Endothelial cell of umbilical vein (primary cell): ENCODE results near the gene LAMTOR2. TPM values are rescaled to one million over a fixed set of nuclear protein-coding genes. Genes with fewer than 3 reads are reported as not detected.

Source experiments
- BruUV-seq: library from RNA; stranded (reverse); fragments of 400-500 nt; replicated peaks from 2 replicates; lab custom pipeline; 2021; lab: Mats Ljungman, UMichigan
- CTCF ChIA-PET: fragments of 300-600, 350-600 bp; sonication (Branson Sonifier 250); formaldehyde crosslinking; loops from one replicate; lab custom pipeline; 2021; ENCODE audit warnings: antibody characterized with exemption, inconsistent platforms; lab: Charles Lee
- POLR2A ChIA-PET: fragments of 300-600, 350-600 bp; sonication (Branson Sonifier 250); formaldehyde crosslinking; loops from one replicate; lab custom pipeline; 2021; ENCODE audit warnings: antibody characterized with exemption, inconsistent platforms; lab: Charles Lee
- DNase-seq: peaks from one replicate; pipeline ENCODE4 v3.0.0-alpha.2; 2011; ENCODE audit warnings: low read depth, low spot score
- FAIRE-seq: peaks from 2 replicates; lab custom pipeline; 2011; peaks lifted over from hg19 to GRCh38; lab: Jason Lieb, UNC
- H2AFZ ChIP-seq: 2 replicates; pipeline ENCODE4 v1.6.0; 2012; ENCODE audit warnings: low read depth, low read length, control low read depth, inconsistent platforms
- H3K27ac ChIP-seq: 2 replicates; pipeline ENCODE4 v1.5.1; 2011; ENCODE audit warnings: low read depth, mild to moderate bottlenecking, control low read depth, low read length, moderate library complexity; ENCODE audit not compliant: insufficient read depth
- H3K27me3 ChIP-seq, 2 experiments: 2 replicates each; pipeline versions ENCODE4 v1.6.0 to v1.6.1; 2011; ENCODE audit warnings: low read length in 2 of 2, mixed read lengths in 1 of 2; ENCODE audit not compliant: control insufficient read depth in 2 of 2, insufficient read depth in 2 of 2
- H3K36me3 ChIP-seq, 2 experiments: 2 replicates in 1 of 2; 3 replicates in 1 of 2; pipeline ENCODE4 v1.5.1; 2011; ENCODE audit warnings: low read length in 2 of 2, mild to moderate bottlenecking in 1 of 2, moderate library complexity in 1 of 2; ENCODE audit not compliant: control insufficient read depth in 2 of 2, insufficient read depth in 2 of 2; ENCODE audit errors: extremely low read depth in 1 of 2
- H3K4me1 ChIP-seq: 3 replicates; pipeline ENCODE4 v1.5.1; 2011; ENCODE audit warnings: mild to moderate bottlenecking, low read length; ENCODE audit not compliant: control insufficient read depth, insufficient read depth; ENCODE audit errors: extremely low read depth
- H3K4me2 ChIP-seq: 2 replicates; pipeline ENCODE4 v1.6.1; 2011; ENCODE audit warnings: low read length, control low read depth, mixed read lengths; ENCODE audit not compliant: insufficient read depth
- H3K4me3 ChIP-seq, 3 experiments: fragments of 200-600 bp in 1 of 3; sonication (generic), shearing (Covaris generic) in 1 of 3; replicated peaks in 1 of 3; 2 replicates each; pipeline ENCODE4 v1.5.1; 2011 to 2016; ENCODE audit warnings: control low read depth in 3 of 3, low read length in 3 of 3, mild to moderate bottlenecking in 2 of 3, inconsistent platforms in 1 of 3, low read depth in 1 of 3, moderate library complexity in 1 of 3; ENCODE audit not compliant: insufficient read depth in 1 of 3
- H3K79me2 ChIP-seq: 2 replicates; pipeline ENCODE4 v1.6.0; 2012; ENCODE audit warnings: low read length, inconsistent platforms; ENCODE audit not compliant: control insufficient read depth, insufficient read depth
- H3K9ac ChIP-seq: replicated peaks from 2 replicates; pipeline ENCODE3; 2011; ENCODE audit warnings: low read length, control low read depth; ENCODE audit not compliant: insufficient read depth; ENCODE audit errors: extremely low read depth
- H3K9me1 ChIP-seq: replicated peaks from 3 replicates; pipeline ENCODE4 v1.6.0; 2011; ENCODE audit warnings: mild to moderate bottlenecking, low read length; ENCODE audit not compliant: control insufficient read depth, insufficient read depth; ENCODE audit errors: extremely low read depth
- H3K9me3 ChIP-seq: replicated peaks from 2 replicates; pipeline ENCODE4 v1.5.1; 2012; ENCODE audit warnings: low read length, inconsistent platforms; ENCODE audit not compliant: control insufficient read depth, insufficient read depth
- H4K20me1 ChIP-seq: replicated peaks from 2 replicates; pipeline ENCODE3; 2011; ENCODE audit warnings: mild to moderate bottlenecking, low read length; ENCODE audit not compliant: control insufficient read depth, insufficient read depth; ENCODE audit errors: extremely low read depth
- EZH2 ChIP-seq: IDR thresholded peaks from 2 replicates; pipeline ENCODE4 v1.6.1; 2012; ENCODE audit warnings: borderline replicate concordance, low read depth, mild to moderate bottlenecking, moderate library complexity, low read length, inconsistent platforms; ENCODE audit not compliant: severe bottlenecking
- FOS ChIP-seq: IDR thresholded peaks from 2 replicates; pipeline ENCODE4 v1.6.1; 2011; ENCODE audit warnings: mild to moderate bottlenecking, low read length, moderate library complexity, borderline replicate concordance; ENCODE audit not compliant: insufficient read depth
- GATA2 ChIP-seq: IDR thresholded peaks from 2 replicates; pipeline ENCODE4 v1.7.0; 2011; ENCODE audit warnings: low read depth, mild to moderate bottlenecking, moderate library complexity, mixed read lengths, low read length; ENCODE audit not compliant: insufficient read length, insufficient read depth
- JUN ChIP-seq: IDR thresholded peaks from 2 replicates; pipeline ENCODE4 v1.6.1; 2011; ENCODE audit warnings: borderline replicate concordance, low read depth; ENCODE audit not compliant: insufficient read length, insufficient read depth
- MYC ChIP-seq: IDR thresholded peaks from one replicate; pipeline ENCODE4 v1.6.1; 2011; ENCODE audit warnings: mild to moderate bottlenecking, low read depth, low read length
- POLR2A ChIP-seq: IDR thresholded peaks from 2 replicates; pipeline ENCODE4 v1.6.1; 2012; ENCODE audit warnings: low read depth, mild to moderate bottlenecking, control low read depth, low read length
- POLR2AphosphoS5 ChIP-seq: IDR thresholded peaks from 2 replicates; pipeline ENCODE4 v1.6.1; 2012; ENCODE audit warnings: low read depth, mild to moderate bottlenecking, control low read depth, low read length, moderate library complexity; ENCODE audit not compliant: insufficient read depth
- dilution Hi-C: fragments of 300-500 bp; cut with MboI; formaldehyde crosslinking; loops from one replicate; pipeline ENCODE4 v1.15.0; 2019; ENCODE audit warnings: low sequenced_read_pairs; ENCODE audit not compliant: extremely low pct_ligation_motif_present
- intact Hi-C: fragments of 100-400 bp; cut with micrococcal nuclease; formaldehyde crosslinking; loops from one replicate; pipeline ENCODE4 v1.10.0; 2022
- polyA plus RNA-seq, 4 experiments: library from polyadenylated mRNA; depleted of rRNA in 3 of 4; stranded (reverse) in 3 of 4; unstranded in 1 of 4; fragments of >200 nt; gene quantifications; 2 replicates each; pipeline versions ENCODE4 v1.2.1 to v1.2.3, GENCODE V29; 2011 to 2012; ENCODE audit warnings: missing spikeins in 1 of 4
- total RNA-seq: library from RNA; stranded (reverse); gene quantifications from 2 replicates; pipeline ENCODE4 v1.2.3, GENCODE V29; 2021
- TF ChIP-seq, protein P1 (sequence below): IDR thresholded peaks from 2 replicates; pipeline ENCODE4 v1.6.1; 2011; ENCODE audit not compliant: insufficient read depth, insufficient read length
- TF ChIP-seq, protein P2 (sequence below), 2 donors: IDR thresholded peaks; 1 replicate in 1 of 2; 2 replicates in 1 of 2; pipeline ENCODE4 v1.5.1; 2011; ENCODE audit warnings: low read length in 2 of 2, mild to moderate bottlenecking in 2 of 2, moderate library complexity in 2 of 2, control low read depth in 1 of 2, inconsistent platforms in 1 of 2, low read depth in 1 of 2; ENCODE audit not compliant: insufficient read depth in 1 of 2; ENCODE audit errors: extremely low read depth in 1 of 2

LAMTOR2 gene
- total and polyA plus RNA-seq, 2 donors (not counting 3 experiments of a cell fraction or from before 2014, with no cell fraction given), result 77.7 to 136 TPM

DNA sequence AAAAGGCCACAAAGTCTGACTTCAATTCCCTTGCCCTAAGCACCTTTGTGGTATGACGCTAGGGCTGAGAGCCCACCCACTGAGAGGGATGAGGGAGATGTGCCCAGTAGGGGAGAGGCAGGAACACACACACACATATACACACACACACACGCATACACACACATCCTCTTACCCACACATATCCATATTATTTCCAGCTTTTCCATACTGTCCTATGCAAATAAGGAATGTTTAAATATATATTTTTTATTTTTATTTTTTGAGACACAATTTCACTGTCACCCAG, 9.4 kb downstream of the LAMTOR2 start:
- FAIRE-seq (no peak), DNase-seq (no peak)
- Histone ChIP-seq H3K79me2 (no peaks in the 10 kb centered on the region), H3K9me1 (no peaks in the 10 kb centered on the region), H3K36me3 (no peaks in the 10 kb centered on the region), H4K20me1 (no peaks in the 10 kb centered on the region), H2AFZ (no peak overlapping the region), H3K27me3 (no peaks in the 10 kb centered on the region), H3K4me2 (no peak overlapping the region), H3K4me3 (no peak overlapping the region), H3K9me3 (no peaks in the 10 kb centered on the region), H3K9ac (no peak overlapping the region), H3K4me1 (no peaks in the 10 kb centered on the region), H3K27ac (no peak overlapping the region)
- BruUV-seq, result no TSS peak
- POLR2A ChIA-PET, result no interaction called here
- CTCF ChIA-PET, result interaction anchor here (1.0 to 4.1 kb wide), 5 partner anchors 10 to 126 kb away, joined by 4 to 92 read pairs (median 5); partner anchors contain the start of gene LAMTOR2
- dilution Hi-C loops (no loop called here), intact Hi-C loops (no loop called here)
- no peak for TF ChIP-seq POLR2A
- TF ChIP-seq, protein P1, sequence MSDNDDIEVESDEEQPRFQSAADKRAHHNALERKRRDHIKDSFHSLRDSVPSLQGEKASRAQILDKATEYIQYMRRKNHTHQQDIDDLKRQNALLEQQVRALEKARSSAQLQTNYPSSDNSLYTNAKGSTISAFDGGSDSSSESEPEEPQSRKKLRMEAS, result no peak

DNA sequence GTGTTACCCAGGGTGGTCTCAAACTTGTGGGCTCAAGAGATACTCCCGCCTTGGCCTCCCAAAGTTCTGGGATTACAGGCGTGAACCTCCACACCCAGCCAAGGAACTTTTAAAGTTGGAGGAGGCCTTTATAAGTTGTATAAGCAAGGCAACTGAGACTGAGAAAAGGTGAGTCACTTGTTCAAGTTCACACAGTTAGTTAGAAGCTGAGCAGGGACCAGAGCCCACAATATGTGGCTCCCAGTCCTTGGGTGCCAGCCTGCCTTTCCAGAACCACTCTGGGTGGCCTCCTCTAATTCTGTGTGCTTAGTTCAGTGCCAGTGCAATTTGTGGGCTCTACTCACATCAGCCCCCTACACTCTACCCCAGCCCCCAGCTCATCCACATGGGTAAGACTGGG, 10.0 kb downstream of the LAMTOR2 start:
- Histone ChIP-seq H3K4me1 (peaks cover 3% of the 10 kb centered on the region), H3K4me2 (no peak overlapping the region), H3K9me3 (no peaks in the 10 kb centered on the region), H3K9me1 (no peaks in the 10 kb centered on the region), H3K36me3 (no peaks in the 10 kb centered on the region), H3K27ac (no peak overlapping the region), H3K9ac (no peak overlapping the region), H4K20me1 (no peaks in the 10 kb centered on the region), H3K4me3 (no peak overlapping the region), H3K79me2 (no peaks in the 10 kb centered on the region), H2AFZ (no peak overlapping the region), H3K27me3 (no peaks in the 10 kb centered on the region)
- CTCF ChIA-PET, result interaction anchor here (0.7 to 4.1 kb wide), 4 partner anchors 10 to 126 kb away, joined by 3 to 92 read pairs (median 6); partner anchors contain the start of gene LAMTOR2
- no peak for DNase-seq
- FAIRE-seq, result no peak
- dilution Hi-C loops, result no loop called here
- POLR2A ChIA-PET, result interaction anchor here (0.5 kb wide), 1 partner anchor 26 kb away, joined by 4 read pairs; no protein-coding TSS in a partner anchor
- no peak for TF ChIP-seq POLR2AphosphoS5
- no peak for TF ChIP-seq EZH2
- TF ChIP-seq, protein P1, result no peak
- TF ChIP-seq FOS, result no peak
- TF ChIP-seq GATA2, result no peak
- no peak for TF ChIP-seq POLR2A
- TF ChIP-seq, protein P2, sequence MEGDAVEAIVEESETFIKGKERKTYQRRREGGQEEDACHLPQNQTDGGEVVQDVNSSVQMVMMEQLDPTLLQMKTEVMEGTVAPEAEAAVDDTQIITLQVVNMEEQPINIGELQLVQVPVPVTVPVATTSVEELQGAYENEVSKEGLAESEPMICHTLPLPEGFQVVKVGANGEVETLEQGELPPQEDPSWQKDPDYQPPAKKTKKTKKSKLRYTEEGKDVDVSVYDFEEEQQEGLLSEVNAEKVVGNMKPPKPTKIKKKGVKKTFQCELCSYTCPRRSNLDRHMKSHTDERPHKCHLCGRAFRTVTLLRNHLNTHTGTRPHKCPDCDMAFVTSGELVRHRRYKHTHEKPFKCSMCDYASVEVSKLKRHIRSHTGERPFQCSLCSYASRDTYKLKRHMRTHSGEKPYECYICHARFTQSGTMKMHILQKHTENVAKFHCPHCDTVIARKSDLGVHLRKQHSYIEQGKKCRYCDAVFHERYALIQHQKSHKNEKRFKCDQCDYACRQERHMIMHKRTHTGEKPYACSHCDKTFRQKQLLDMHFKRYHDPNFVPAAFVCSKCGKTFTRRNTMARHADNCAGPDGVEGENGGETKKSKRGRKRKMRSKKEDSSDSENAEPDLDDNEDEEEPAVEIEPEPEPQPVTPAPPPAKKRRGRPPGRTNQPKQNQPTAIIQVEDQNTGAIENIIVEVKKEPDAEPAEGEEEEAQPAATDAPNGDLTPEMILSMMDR (IDR thresholded peaks at IDR 0.05; ENCODE audit: extremely low read depth in 1 of 2, insufficient read depth in 1 of 2, low read depth in 1 of 2, low read length in 2 of 2), result no peak
- no peak for TF ChIP-seq MYC
- no peak for TF ChIP-seq JUN
- BruUV-seq, result no TSS peak
- intact Hi-C loops, result no loop called here
